Stromal cell of bone marrow (primary cell): Measurements from ENCODE around the gene GRIA1.

Experiments used
- DNase-seq: peaks from one replicate; pipeline ENCODE4 v3.0.0-alpha.2; 2012; ENCODE audit warnings: low read depth

GRIA1 gene

GRCh38 chr5:153551537-153552079, 61.1 kb downstream of the GRIA1 start:
- DNase-seq, result peak; percentile 95

GRCh38 chr5:153552886-153553285, 62.4 kb downstream of the GRIA1 start:
- no peak for DNase-seq

- DNase-seq, result no peak
Measured at GRCh38 chr5:153555420-153556114, 65.1 kb downstream of the GRIA1 start.

- no peak for DNase-seq
Measured at GRCh38 chr5:153558957-153559356, 68.5 kb downstream of the GRIA1 start.

- no peak for DNase-seq
Measured at GRCh38 chr5:153559926-153560325, 69.5 kb downstream of the GRIA1 start.

- DNase-seq, result no peak
Measured at GRCh38 chr5:153562189-153562588, 71.7 kb downstream of the GRIA1 start.

GRCh38 chr5:153565822-153566221, 75.4 kb downstream of the GRIA1 start:
- peak; percentile 49 for DNase-seq

- no peak for DNase-seq
Measured at GRCh38 chr5:153569036-153569435, 78.6 kb downstream of the GRIA1 start.

GRCh38 chr5:153571162-153571561, 80.7 kb downstream of the GRIA1 start:
- DNase-seq, result peak; percentile 43

GRCh38 chr5:153572411-153573145, 82.1 kb downstream of the GRIA1 start:
- DNase-seq, result no peak

GRCh38 chr5:153573326-153574033, 83.0 kb downstream of the GRIA1 start:
- DNase-seq, result no peak

GRCh38 chr5:153584126-153584959, 93.9 kb downstream of the GRIA1 start:
- no peak for DNase-seq

GRCh38 chr5:153584960-153585359, 94.5 kb downstream of the GRIA1 start:
- DNase-seq, result no peak

- no peak for DNase-seq
Measured at GRCh38 chr5:153585622-153586277, 95.3 kb downstream of the GRIA1 start.

- no peak for DNase-seq
Measured at GRCh38 chr5:153592081-153592480, 101.6 kb downstream of the GRIA1 start.

GRCh38 chr5:153594785-153595184, 104.3 kb downstream of the GRIA1 start:
- DNase-seq, result no peak

- DNase-seq, result no peak
Measured at GRCh38 chr5:153598099-153598498, 107.6 kb downstream of the GRIA1 start.

- no peak for DNase-seq
Measured at GRCh38 chr5:153601377-153601776, 110.9 kb downstream of the GRIA1 start.

GRCh38 chr5:153605386-153605785, 114.9 kb downstream of the GRIA1 start:
- no peak for DNase-seq

GRCh38 chr5:153610009-153610408, 119.5 kb downstream of the GRIA1 start:
- no peak for DNase-seq

- no peak for DNase-seq
Measured at GRCh38 chr5:153610811-153611210, 120.3 kb downstream of the GRIA1 start.
